Stimulated activated CD4-positive, alpha-beta T cell treated with anti-CD3 and anti-CD28 coated beads, Interleukin-2, amount 100 ng/mL, for 4 hours (primary cell): ENCODE measurements around the gene PPP6R3.

Experiments
- DNase-seq: peaks from one replicate; pipeline ENCODE4 v3.0.0-alpha.2; 2020; ENCODE audit warnings: low read depth

The PPP6R3 gene

DNA sequence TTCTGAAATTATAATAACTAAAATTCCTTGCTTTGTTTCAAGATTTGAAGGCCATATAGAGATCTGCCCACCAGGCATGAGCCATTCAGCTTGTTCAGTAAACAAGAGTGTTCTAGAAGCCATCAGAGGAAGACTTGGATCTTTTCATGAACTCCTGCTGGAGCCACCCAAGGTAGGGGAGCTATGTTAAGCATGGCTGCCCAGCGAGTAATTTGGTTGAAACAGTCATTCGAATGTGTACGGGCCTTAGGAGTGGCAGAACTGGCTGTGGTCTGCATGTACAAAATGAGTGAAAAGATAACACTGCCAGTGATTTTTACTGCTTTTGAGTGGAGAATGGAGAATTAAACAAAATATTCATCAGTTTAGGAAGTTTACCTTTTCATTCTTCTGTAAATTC lies 103.7 kb downstream of the PPP6R3 start:
- DNase-seq: no peak

DNA sequence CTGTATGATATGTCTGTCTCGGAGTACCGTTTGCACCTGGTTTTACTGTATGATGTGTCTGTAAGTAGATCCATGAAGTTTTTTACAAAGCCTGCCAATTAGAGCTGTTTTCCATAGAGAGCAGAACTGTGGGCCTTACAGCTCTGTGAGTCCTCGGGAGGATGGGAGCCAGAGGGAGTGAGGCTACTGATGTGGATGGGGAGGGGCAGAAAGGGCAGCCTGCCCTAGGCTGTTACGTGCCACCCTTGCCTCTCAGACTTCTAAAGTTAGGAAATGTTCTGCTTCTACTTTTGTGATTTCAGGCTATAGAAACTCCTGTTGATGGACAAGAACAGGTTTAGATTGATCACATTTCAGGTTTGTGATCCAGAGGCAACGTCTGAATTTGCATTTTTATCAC lies 105.2 kb downstream of the PPP6R3 start:
- DNase-seq: no peak

DNA sequence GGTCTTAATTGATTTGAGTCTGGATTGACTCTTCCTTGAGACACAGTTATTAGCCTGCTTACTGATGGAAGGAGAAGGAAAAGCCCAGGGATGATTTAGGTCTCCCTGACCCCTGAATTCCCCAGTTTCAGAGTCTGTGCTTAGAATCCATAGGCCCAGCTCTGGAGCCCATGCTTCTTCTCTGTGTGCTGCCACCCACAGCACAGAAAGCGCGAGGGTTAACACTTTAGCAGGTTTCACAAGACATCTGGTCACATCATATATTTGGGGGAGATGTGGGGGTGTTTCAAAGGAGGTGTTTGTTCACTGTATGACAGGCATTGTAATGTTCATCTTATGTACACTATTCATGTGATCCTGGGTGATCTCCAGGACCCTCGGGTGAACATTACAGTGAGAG lies 107.0 kb downstream of the PPP6R3 start:
- DNase-seq: no peak

DNA sequence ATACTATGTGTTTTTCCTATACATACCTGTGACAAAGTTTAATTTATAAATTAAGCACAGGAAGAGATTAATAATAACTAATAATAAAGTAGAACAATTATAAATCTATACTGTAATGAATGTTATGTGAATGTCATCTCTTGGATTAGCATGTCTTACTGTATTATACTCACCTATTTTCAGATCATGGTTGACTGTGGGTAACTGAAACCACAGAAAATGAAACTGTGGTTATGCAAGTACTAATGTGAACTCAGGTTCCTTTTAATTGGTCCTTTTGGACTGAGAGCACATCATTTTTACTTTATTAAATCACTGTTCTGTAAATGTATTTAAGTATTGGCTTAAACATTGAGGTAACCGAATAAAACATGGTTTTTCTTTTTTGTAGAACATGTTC lies 108.8 kb downstream of the PPP6R3 start:
- DNase-seq: no peak

DNA sequence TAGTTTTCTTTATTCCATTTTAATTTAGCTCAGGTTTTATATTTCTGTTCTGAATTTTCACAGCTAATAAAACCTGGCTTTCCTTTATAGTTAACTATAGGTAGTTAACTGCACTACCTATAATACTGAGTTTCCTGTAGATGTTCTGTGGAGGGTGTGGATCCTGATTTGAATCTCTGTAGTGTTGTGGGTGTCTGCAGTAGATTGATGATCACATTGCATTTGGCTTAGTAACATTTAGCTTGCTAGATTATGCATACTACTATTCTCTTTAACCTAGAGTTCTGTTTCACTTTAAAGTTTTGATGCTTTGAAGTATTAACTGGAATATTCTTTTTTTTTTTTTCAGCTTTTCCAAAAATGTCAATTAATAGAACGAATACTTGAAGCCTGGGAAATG lies 110.1 kb downstream of the PPP6R3 start:
- no peak for DNase-seq

DNA sequence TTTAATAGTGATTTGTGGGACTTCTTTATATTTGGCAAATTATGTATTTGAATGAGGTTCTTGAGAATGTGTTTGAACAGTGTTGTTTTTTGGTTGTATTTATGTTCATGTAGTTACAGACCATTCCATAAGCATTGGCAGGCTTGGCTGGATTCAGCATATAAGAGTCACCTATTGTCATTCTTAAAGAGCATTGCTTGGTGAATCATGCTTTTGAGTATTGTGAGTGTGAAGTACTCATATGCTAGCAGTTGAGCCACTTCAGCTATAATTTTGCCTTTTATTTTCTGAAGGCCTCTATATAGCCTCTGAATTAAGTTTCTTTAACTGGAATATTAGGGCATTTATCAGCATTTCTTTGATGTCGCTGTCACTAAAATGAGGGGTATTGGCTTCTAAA lies 113.8 kb downstream of the PPP6R3 start:
- DNase-seq: no peak

DNA sequence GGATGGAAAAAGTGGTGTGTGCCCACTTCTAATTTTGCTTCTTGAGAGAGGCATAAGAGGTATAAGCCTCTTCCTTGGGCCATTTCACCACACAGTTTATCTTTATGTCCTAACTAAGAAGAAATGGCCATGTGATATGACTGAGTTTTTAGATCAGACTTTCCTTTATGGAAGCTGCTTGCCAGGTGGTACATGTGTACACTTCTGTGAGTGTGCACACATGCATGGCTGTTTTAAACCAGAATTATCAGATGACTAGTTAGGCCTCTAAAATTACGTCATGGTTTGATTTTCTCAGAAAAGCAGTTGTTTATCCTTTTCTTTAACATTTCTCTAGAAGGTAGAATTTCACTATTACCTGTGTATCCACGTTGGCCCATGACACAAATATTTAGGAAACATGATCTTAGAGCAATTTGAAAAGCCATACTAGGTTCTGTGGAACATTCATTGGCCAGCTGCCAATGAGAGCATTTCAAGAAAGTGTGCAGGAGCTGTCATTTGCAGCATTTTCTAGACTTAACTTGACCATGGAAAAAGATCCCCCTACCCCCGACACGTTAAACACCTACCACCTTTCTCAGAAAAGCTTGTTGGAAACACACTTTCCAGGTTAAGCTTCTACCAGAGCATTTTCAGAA lies 114.6 kb downstream of the PPP6R3 start:
- no peak for DNase-seq

DNA sequence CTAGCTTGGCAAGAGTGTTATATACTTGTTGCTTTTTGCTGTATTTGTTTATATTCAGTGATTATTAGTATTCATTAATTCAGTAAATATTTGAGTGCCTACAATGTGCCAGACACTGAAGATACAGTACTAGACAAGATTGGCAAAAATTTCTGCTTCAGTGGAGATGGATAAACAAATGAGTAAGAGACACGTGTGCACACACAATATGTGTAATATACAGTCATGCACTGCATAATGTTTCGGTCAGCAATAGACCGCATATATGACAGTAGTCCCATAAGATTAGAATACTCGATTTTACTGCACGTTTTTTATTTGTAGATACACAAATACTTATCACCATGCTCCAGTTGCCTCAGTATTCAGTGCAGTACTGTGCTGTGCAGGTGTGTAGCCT lies 118.9 kb downstream of the PPP6R3 start:
- DNase-seq: no peak

DNA sequence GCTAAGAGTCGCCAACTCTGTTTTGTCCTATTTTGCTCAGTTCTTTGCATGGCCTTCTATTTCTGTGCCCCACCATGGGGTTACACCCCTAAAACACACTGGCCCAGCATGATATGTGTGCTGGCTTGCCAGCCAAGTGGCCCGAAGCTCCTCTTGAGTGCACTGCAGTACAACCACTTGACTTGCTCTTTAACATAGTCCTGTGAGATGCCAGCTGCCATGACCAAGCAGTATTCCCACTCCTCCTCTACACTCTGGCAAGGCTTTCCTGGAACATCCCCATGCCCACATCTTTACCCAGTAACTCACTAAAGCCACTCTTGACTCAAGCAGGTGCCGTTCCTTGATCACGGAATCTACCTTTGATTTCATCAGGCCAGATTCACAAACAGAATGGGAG lies 120.9 kb downstream of the PPP6R3 start:
- no peak for DNase-seq

DNA sequence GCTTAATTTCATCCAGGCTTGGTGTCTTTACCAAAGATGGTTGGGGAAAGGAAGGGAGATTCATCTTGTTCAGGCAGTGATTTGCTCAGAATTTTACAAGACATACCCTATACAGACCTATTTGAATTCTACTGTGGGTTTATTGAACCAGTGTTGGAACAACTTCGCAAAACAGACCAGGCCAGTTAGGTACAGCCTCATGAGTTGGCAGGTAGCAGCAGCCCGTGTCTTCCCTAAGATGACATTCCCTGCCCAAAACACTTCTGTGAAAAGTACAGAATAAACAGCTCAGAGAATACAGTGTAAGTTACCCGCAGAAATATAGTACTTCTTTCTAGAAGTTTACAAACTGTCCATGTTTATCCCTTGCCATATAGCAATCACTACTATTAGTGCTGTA lies 121.3 kb downstream of the PPP6R3 start:
- no peak for DNase-seq

DNA sequence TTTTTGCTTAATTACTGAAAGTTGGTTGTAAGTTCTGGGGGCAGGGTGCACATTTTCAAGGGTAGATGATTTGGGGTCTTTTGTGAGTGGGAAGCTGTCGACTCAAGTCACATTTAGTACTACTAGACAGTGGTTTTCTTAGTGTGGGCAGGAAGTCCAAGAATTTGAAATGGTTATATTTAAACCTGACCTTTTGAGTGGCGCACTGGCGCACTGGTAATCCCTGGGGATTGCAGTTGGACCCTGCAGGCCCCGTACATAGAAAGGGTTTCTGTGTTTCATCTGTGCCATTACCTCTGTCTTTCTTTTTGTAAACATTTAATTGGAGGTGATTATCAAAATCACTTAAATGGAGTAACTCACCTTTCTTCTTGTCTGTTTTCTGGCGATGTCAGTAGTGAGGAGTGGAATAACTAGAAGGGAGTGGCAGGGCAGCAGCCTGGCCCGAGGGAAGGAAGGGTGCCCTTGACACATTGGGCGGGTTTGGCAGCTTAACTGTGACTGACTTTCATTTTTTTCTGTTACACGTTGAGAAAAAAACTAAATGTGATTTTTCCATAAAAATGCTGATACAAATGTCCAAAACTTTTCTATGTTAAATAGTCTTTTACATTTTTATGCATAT lies 122.0 kb downstream of the PPP6R3 start:
- no peak for DNase-seq

DNA sequence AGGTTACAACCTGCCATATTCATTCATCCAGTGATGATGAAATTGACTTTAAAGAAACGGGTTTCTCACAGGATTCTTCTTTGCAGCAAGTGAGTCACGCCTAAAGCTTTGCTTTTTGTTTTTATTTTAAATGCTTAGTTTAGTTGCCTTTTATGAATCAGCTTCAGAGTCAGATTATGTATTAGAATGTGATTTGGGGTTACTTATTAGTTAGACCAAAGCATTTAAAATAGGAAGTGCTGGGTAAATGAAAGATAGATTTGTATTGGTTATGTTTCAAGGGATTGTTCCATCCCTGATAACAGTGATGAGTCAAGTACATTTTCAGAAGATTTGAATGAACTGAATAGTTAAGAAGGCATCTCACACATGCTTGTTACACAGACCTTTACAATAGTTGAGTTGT lies 122.5 kb downstream of the PPP6R3 start:
- no peak for DNase-seq

DNA sequence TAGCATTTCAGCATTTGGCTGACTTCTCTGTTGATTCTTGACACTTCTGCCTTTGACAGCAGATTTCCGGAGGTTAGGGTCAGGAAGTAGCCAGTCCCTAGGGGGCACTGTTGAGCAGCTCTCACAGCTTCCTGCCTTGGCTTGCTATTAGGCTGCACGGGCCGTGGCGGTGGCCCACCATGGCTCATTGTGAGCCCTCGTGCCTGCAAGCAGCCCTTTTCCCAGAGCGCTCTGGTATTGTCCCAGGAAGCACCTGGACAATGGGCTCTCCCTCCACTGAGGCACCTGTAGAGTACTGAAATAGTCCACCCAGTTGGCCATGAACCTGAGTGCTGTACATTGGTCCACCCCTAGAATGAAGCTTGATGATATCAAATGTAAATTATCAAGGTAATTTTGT lies 123.5 kb downstream of the PPP6R3 start:
- peak; percentile 25 for DNase-seq

DNA sequence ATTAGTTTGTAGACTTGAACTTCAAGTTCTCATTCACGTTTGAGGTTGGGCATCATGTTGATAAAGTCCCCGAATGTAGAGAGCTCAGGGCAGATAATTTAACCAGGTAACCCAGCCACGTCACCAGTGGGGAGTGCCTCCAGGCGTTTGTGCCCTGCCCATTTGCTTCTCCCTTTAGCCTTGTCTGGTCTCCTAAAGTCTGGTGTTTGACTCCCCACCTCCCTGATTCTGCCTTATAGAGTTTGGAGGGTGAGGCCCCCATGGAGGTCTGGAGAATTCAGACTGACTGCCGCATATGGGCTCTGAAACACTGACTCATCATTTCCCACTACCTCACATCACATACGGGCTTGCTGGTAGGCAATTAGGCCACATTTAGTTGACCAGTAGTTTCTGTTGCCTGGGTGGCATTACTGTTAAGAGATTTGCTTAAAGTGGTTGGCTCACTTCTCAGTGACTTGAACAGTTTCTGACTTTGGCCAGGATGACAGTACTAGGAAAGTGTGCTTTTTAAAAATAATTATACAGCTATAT lies 124.5 kb downstream of the PPP6R3 start:
- DNase-seq: no peak

DNA sequence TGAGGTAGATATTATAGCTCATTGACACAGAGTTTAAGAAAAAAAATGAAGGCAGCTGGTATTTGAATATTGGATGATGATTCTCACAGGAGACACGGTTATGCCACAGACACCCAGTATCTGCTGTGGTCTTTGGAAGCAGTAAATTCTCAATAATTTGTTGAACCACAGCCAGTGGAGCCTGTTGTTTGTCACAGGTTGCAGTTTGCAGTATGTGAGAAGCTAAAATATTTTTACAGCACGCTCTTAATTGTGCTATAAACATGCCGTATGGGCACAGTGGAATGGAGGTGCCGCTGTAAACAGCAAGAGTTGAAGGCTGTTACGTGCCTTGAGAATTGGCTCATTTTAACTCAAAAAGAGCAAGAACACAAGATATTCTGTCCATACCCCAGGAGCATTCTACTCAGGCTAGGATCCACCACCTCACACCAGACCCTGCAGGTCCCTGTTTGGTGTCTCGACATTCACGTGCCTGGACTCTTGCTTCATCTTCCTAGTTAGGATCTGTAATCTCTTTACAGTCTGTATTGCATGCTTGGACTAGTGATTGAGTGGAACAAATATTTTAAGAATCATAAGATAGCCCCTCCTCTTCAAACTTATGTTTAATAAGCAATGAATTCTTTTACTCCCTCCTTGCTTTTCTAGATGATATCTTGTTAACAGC lies 129.1 kb downstream of the PPP6R3 start:
- no peak for DNase-seq

DNA sequence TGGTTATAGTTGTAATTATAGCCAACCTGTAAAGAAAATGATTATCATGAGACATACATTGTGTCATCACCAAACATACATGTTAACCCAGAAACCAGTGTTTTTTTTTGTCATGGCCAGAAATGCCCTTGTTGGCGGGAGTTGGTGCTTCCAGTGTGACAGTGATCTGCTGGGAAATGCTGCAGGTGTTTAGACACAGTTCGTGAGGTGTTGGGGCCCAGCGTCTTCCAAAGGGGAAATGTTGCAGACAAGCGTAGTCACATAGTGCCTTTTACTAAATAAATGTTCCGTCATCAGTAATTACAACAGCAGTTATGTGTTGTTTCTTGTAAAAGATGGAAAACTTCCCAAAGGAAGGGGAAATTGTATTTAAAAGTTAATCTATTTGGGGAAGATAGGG lies 131.2 kb downstream of the PPP6R3 start:
- no peak for DNase-seq

DNA sequence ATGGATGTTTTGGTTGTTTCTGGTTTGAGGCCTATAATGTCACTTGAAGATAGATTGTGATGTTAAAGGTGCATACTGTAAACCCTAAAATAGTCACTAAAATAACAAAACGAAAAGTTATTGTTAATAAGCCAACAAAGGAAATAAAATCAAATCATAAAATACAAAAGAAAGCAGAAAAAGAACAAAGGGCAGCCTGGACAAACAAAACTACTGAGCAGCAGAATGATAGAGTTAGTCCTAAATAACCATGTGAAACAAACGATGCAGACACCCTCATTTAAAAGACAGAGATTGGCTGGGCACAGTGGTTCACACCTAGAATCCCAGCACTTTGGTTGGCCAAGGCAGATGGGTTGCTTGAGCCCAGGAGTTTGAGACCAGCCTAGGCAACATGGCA lies 132.9 kb downstream of the PPP6R3 start:
- DNase-seq: no peak

DNA sequence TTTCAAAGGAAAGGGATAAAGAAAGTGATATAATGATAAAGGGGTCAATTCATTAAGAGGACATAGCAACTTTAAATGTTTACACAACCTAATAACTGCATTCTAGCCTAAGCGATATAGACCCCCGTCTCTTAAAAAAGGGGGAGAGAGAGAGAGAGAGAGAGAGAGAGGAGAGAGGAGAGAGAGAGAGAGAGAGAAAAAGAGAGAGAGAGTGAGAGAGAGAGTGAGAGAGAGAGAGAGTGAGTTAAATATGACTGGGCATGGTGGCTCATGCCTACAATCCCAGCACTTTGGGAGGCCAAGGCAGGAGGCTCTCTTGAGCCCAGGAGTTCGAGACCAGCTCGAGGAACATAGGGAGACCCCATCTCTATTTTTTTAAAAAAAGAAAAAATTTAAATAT lies 133.6 kb downstream of the PPP6R3 start:
- no peak for DNase-seq

DNA sequence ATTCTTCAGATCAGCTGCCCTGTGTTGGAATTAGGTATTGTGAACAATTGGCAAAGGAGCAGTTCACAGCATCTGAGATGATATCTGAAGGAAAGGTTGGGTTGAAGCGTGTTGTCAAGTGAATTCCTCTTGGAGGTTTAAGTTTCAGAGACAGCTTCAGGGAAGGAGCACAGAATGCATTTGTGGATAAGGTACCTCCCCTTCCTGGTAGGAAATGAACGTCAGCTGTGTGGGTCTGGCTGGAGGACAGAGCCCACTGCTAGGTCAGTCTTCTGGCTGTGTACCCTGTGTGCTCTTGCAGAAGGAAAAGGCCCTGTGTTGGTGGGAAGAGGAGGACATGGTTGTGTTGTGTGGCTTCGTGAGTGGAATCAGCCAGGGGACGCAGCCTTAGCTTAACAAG lies 135.7 kb downstream of the PPP6R3 start:
- no peak for DNase-seq

DNA sequence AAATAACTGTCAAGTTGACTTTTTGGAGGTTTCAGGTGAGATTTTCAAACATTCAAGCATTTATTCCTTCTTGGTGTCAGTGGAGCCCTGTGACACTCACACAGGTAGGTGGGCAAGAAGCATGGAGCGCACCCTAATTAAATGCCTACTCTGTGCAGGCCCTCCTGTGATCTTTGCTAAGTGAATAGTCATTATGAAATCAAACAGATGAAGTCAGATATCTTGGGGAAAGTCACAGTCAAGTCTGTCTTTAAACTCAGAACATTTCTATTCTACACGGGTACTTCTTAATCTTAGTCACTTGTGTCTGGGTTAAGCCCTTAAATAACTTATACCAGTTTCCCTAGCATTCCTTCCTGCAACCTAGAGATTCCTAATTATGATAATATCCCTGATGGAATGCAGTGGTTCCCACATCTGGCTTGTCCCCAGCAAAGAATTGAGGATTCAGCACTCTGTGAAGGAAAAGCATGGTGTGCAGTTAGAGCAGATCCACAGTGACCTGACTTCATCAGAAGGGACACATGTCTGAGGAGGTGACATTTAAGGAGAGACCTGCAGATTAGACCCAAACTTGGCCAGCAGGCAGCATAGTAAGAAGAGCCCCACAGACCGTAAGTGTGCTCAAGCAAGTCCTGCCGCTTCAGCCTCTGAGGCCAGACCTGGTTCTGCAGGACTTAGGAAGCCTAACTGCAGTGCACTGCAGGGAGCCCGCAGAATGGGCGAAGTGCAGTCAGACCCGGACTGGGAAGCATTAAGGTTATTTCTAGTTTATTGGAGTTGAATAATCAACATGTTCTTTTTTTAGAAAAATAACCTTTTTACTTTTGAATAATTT lies 138.5 kb downstream of the PPP6R3 start:
- DNase-seq: no peak

DNA sequence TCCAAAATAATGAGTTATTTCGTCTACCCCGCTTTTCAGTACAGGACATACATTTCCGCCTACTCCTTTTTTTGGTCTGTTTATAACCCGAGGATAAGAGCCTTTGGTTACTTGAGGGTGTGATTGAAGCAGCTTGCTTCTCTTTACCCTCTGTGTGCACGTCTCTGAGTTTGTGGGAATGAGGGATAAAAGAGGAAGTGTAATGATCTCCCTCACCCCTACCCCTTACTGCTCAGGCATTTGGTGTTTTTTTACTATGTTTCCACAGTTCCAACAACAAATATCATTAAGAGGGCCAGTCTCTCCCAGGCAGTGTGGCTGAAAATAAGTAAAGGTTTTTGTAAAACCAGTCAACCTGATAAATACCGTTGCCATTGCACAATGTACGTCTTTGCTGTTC lies 140.6 kb downstream of the PPP6R3 start:
- no peak for DNase-seq

DNA sequence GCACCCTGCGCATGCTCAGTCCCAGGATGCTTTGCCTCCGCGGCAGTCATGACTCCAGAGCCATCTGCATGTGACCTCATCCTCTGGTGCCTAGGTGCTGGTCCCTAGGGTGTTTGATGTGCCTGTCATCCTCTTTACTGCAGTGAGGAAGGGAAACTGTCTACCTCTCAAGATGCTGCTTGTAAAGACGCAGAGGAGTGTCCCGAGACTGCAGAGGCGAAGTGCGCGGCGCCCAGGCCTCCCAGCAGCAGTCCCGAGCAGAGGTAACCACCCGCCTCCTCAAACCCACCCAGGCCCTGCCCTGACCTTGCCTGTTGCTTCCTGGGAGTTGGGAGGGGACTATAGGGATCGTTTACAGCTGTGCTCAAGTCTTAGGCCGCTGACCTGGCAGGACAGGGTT lies 149.2 kb downstream of the PPP6R3 start:
- no peak for DNase-seq
